ENCODE measurements around the gene TTLL13.
"Not testable (repeated sequence)": the region's sequence is repeated elsewhere in the genome, so short reads cannot be mapped to it uniquely, and the experiment has no call there.

TTLL13 gene

GRCh38 chr15:90291679-90292356, 42.5 kb downstream of the TTLL13 start:
- peak; percentile 54 for DNase-seq

- DNase-seq = peak; percentile 15
Measured at GRCh38 chr15:90293040-90293810, 43.9 kb downstream of the TTLL13 start.

GRCh38 chr15:90294159-90294558, 44.8 kb downstream of the TTLL13 start:
- no peak for DNase-seq

- DNase-seq = no peak
Measured at GRCh38 chr15:90294601-90295269, 45.4 kb downstream of the TTLL13 start.

GRCh38 chr15:90295270-90295648, 45.9 kb downstream of the TTLL13 start:
- DNase-seq = no peak

- not testable (repeated sequence) for DNase-seq
Measured at GRCh38 chr15:90296316-90296884, 47.0 kb downstream of the TTLL13 start.

- DNase-seq = no peak
Measured at GRCh38 chr15:90297021-90297420, 47.7 kb downstream of the TTLL13 start.

GRCh38 chr15:90300541-90300940, 51.2 kb downstream of the TTLL13 start:
- DNase-seq = no peak

GRCh38 chr15:90300988-90301706, 51.8 kb downstream of the TTLL13 start:
- no peak for DNase-seq

- no peak for DNase-seq
Measured at GRCh38 chr15:90301707-90302300, 52.4 kb downstream of the TTLL13 start.

- DNase-seq = not testable (repeated sequence)
Measured at GRCh38 chr15:90305355-90305754, 56.0 kb downstream of the TTLL13 start.

- DNase-seq = no peak
Measured at GRCh38 chr15:90305932-90306331, 56.6 kb downstream of the TTLL13 start.

- no peak for DNase-seq
Measured at GRCh38 chr15:90306560-90306959, 57.2 kb downstream of the TTLL13 start.

GRCh38 chr15:90307661-90308060, 58.3 kb downstream of the TTLL13 start:
- DNase-seq = no peak

GRCh38 chr15:90309020-90309419, 59.7 kb downstream of the TTLL13 start:
- no peak for DNase-seq

All from NCI-H187 treated with DMSO at 0.1 percent for 48 hours (cell line).